GM18520 (cell line): Measurements from ENCODE around the gene IFIH1.
A peak's percentile ranks its signal among the peaks of the same experiment; 100 is the strongest.

Source experiments
- ATAC-seq: cut with Tn5 transposase; IDR thresholded peaks from one replicate; pipeline ENCODE4 v1.9.1; 2021; ENCODE audit not compliant: unreplicated experiment

The IFIH1 gene

GRCh38 chr2:162258686-162259085 is 59.8 kb downstream of the IFIH1 start:
- ATAC-seq: no peak

- no peak for ATAC-seq
Measured at GRCh38 chr2:162258169-162258568, 60.3 kb downstream of the IFIH1 start.

- no peak for ATAC-seq
Measured at GRCh38 chr2:162257425-162257824, 61.1 kb downstream of the IFIH1 start.

- no peak for ATAC-seq
Measured at GRCh38 chr2:162256591-162256991, 61.9 kb downstream of the IFIH1 start.

- ATAC-seq: no peak
Measured at GRCh38 chr2:162254236-162254871, 64.1 kb downstream of the IFIH1 start.

- ATAC-seq: no peak
Measured at GRCh38 chr2:162253435-162253834, 65.0 kb downstream of the IFIH1 start.

- ATAC-seq: no peak
Measured at GRCh38 chr2:162252153-162252552, 66.3 kb downstream of the IFIH1 start.

- ATAC-seq: no peak
Measured at GRCh38 chr2:162245781-162246180, 72.7 kb downstream of the IFIH1 start.

- no peak for ATAC-seq
Measured at GRCh38 chr2:162245061-162245460, 73.4 kb downstream of the IFIH1 start.

- ATAC-seq: no peak
Measured at GRCh38 chr2:162244541-162245031, 73.9 kb downstream of the IFIH1 start.

GRCh38 chr2:162243715-162244114 is 74.8 kb downstream of the IFIH1 start:
- ATAC-seq: no peak

GRCh38 chr2:162243294-162243693 is 75.2 kb downstream of the IFIH1 start, which contains the start of gene FAP:
Gene FAP, minus strand, starts transcription at chr2:162243445. Its CDS starts 118 bp downstream, at chr2:162243327.
- no peak for ATAC-seq

- no peak for ATAC-seq
Measured at GRCh38 chr2:162242586-162243280, 75.8 kb downstream of the IFIH1 start.

GRCh38 chr2:162241571-162241970 is 76.9 kb downstream of the IFIH1 start:
- no peak for ATAC-seq

GRCh38 chr2:162234620-162235462 is 83.6 kb downstream of the IFIH1 start:
- ATAC-seq: no peak

- no peak for ATAC-seq
Measured at GRCh38 chr2:162233197-162233596, 85.3 kb downstream of the IFIH1 start.

GRCh38 chr2:162232671-162233070 is 85.8 kb downstream of the IFIH1 start:
- no peak for ATAC-seq

GRCh38 chr2:162232027-162232426 is 86.5 kb downstream of the IFIH1 start:
- no peak for ATAC-seq

GRCh38 chr2:162230761-162231160 is 87.7 kb downstream of the IFIH1 start:
- no peak for ATAC-seq

GRCh38 chr2:162226836-162227235 is 91.6 kb downstream of the IFIH1 start:
- ATAC-seq: no peak

- peak; percentile 68 for ATAC-seq
Measured at GRCh38 chr2:162221064-162221463, 97.4 kb downstream of the IFIH1 start.

- no peak for ATAC-seq
Measured at GRCh38 chr2:162220368-162220767, 98.1 kb downstream of the IFIH1 start.
